Measurements from ENCODE around the gene BMPR1A. TPM values are rescaled to one million over a fixed set of nuclear protein-coding genes. Genes with fewer than 3 reads are reported as not detected.

BMPR1A gene
- total RNA-seq, 1 donor from 2014 or later = 0.13 TPM

GRCh38 chr10:86799188-86799845 is 42.9 kb downstream of the BMPR1A start:
- DNase-seq (ENCODE audit: low read depth in 2 of 2) = no peak

DNA sequence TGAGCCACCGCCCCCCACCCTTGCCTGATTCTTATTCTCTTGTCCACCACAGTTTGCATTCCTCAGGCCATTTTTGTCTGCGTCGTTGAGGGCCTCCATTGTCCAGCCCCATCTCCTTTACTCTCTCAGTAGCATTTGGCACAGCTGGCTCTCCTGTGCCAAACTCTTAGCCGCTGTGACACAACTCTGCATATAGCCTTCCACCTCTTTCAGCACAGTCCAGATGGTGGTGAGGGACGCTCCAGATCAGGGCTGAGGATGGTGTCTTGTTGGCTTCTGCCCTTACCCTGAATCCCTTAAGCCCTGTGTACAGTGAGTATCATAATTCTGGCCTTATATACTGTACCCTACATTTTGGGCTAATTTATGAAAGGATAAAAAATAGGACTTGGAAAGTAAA is 45.6 kb downstream of the BMPR1A start:
- DNase-seq (ENCODE audit: low read depth in 2 of 2) = no peak

- DNase-seq (ENCODE audit: low read depth in 2 of 2) = no peak
Measured at GRCh38 chr10:86802473-86803108, 46.2 kb downstream of the BMPR1A start.

DNA sequence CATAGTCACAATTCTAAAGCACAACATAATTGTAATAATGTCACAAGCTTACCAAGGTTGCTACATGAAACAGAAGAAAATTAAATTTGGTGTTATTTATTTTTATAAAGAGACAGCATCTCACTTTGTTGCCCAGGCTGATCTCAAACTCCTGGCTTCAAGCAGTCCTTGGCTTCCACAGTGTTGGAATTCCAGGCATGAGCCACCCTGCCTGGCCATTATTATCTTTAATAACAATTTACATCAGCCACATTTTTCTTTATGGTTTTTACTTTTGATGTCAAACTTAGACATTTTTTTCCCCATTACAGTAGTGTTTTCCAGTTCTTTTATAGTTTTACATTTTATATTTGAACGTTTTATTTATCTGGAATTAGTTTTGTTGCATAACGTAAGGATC is 46.7 kb downstream of the BMPR1A start:
- no peak for DNase-seq (ENCODE audit: low read depth in 2 of 2)

GRCh38 chr10:86804805-86805204 is 48.4 kb downstream of the BMPR1A start:
- DNase-seq (ENCODE audit: low read depth in 2 of 2) = no peak

DNA sequence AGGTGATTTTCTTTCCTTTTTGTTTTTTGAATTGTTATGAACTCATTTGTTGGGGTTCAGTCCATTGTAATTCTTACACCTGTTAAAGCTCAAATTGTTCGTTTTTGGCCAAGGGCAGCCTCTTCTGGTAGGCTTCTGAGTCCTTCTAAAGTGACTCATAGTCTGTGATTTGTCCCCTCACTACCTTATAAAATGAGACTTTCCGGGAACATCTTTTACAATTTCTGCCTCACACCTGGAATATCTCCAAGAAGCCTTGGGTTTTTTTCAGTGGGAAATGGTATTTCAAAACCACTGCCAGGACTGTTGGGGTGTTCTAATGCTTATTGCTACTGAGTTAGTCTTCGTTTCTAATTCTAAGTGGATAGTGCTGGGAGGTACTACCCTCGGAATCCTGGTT is 56.7 kb downstream of the BMPR1A start:
- no peak for DNase-seq (ENCODE audit: low read depth in 2 of 2)

DNA sequence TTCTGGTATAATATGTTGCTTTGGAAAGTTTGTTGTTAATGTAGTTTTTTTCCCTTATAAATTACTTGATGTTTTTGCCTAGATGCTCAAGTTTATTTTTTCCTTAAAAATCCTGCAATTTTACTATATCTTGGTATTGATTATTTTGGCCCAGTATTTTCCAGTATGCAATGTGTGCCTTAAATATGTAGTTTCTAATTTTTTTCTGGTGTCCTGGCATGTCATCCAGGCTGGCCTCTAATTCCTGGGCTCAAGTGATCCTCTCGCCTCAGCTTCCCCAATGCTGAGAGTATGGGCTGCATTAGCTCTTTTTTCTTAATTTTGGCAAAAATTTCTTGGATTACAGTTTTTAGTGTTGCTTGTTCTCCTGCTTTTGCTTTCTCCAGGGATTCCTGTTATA is 57.6 kb downstream of the BMPR1A start:
- DNase-seq (ENCODE audit: low read depth in 2 of 2) = no peak

DNA sequence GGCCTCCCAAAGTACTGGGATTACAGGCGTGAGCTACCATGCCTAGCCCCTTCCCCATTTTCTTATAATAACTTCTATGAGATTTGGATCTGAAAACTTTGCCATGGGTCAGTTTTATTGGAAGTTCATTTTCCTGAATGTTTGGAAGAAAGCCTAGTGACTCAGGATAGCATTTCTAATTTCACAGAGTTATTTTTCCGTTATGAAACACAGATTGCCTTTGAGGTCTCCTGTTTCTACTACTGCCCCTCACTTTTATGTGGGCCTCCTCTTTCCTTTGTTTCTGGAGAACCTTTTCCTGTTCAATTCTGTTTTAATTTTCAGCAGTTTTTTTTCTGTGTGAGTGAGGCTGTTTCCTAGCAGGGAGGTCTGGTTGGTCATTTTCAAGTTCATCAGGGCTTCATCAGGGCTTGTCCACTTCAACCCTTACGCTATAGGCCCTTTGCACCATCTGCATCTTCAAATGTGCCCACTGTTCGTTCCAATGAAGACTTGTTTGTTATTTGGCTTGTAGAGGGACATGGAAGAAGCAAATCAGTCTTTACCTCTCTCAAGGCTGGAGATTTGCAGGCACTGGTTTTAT is 58.7 kb downstream of the BMPR1A start:
- DNase-seq (ENCODE audit: low read depth in 2 of 2) = no peak

DNA sequence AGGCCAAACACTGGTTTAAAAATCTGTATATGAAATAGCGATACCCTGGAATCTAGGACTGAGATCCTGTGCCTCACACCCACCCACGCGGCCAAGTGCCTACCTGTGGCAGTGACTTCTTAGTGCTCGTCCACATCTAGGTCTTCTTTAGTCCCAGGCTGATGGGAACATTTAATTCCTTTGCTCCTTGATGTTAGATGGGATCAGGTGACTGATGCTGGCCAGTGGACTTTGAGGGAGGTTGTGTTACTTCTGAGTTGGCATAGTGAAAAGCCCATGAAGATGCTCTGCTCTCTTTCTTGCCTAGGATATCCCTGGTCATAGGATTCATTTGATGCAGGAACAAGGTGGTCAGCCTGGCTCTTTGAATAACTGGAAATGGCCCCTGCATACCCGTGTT is 59.2 kb downstream of the BMPR1A start:
- no peak for DNase-seq (ENCODE audit: low read depth in 2 of 2)

- DNase-seq (ENCODE audit: low read depth in 2 of 2) = no peak
Measured at GRCh38 chr10:86817246-86817645, 60.8 kb downstream of the BMPR1A start.

DNA sequence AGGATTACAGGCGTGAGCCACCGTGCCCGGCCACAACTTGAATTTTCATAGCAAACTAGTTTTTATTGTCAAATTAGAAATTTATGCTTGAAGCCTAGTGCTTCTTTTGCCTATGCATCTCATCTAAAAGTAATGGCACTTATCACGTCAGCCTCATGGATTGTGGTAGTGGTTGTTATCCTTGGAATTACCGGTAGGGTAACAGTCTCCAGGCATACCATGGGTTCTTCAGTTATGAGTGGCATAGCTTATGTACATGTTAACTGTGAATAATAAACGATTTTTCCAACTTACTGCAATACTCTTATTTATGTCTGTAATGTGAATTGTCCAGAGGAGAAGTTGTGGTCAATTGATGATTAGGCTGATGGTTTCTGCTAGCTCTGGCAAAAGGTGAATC is 63.1 kb downstream of the BMPR1A start:
- no peak for DNase-seq (ENCODE audit: low read depth in 2 of 2)

- no peak for DNase-seq (ENCODE audit: low read depth in 2 of 2)
Measured at GRCh38 chr10:86820509-86820908, 64.1 kb downstream of the BMPR1A start.

GRCh38 chr10:86821388-86821999 is 65.1 kb downstream of the BMPR1A start:
- DNase-seq (ENCODE audit: low read depth in 2 of 2) = no peak

DNA sequence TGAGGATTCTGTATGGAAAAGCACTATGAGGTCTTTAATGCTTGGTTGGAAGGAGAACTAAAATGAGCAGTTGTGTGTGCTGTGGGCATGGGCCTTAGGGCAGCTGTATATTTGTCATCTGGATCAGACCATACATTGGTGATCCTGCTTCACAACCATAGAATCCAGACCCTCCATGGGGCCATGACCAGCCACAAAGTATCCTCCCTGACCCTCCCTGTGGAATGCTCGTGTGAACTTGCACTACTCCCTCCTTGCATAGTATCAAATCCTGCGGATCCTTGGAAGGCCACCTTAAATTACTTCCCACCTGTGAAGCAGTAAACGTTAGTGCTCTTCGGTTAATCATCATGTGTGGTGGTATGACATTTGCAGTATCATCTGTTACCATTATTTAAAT is 67.1 kb downstream of the BMPR1A start:
- DNase-seq (ENCODE audit: low read depth in 2 of 2) = no peak

DNA sequence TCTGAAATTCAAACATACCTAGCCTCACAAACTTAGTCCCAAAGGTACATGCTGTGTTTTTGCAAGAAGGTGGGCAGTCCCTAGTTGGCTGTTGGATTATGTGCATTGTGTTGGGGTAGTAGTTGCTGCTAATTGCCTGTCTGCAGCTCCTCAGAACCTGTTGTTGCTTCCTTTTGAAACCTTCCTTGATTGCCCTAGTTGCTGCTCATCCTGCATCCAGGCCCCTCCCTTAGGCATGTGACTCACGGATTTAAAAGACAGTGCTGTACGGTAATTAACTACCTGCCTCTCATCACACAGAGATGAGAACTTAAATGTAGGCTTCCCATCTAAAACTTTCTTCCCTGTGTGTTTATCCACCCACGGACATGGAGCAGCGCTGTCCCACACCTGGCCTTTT is 67.7 kb downstream of the BMPR1A start:
- DNase-seq (ENCODE audit: low read depth in 2 of 2) = no peak

GRCh38 chr10:86825366-86825765 is 68.9 kb downstream of the BMPR1A start:
- DNase-seq (ENCODE audit: low read depth in 2 of 2) = no peak

GRCh38 chr10:86827639-86828038 is 71.2 kb downstream of the BMPR1A start:
- no peak for DNase-seq (ENCODE audit: low read depth in 2 of 2)

GRCh38 chr10:86828145-86828544 is 71.7 kb downstream of the BMPR1A start:
- DNase-seq (ENCODE audit: low read depth in 2 of 2) = no peak

GRCh38 chr10:86829472-86829871 is 73.1 kb downstream of the BMPR1A start:
- no peak for DNase-seq (ENCODE audit: low read depth in 2 of 2)

DNA sequence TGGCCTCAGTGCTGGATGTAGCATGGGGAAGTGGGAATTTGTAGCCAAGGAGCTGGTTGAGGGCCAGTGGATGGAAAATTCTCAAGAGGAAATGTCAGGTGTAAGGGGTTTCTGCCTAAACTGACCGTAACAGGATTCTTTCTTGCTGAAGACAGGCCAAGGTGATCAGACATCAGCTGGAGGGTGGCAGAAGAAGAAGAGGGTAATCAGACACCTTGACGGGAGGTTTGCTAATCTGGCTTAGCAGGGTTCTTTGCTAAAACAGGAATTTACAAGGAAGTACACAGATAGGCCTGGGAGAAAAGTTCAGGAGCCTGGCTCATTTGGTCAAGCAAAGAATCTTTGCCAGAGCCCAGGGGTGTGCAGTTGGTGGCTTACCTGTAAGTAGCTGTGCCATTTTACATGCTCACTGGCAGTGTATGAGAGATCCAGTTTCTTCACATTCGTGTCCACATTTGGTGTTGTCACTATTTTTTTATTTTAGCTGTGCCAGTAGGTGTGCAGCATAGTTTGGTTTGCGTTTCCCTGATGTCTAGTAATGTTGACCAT is 73.7 kb downstream of the BMPR1A start:
- no peak for DNase-seq (ENCODE audit: low read depth in 2 of 2)

DNA sequence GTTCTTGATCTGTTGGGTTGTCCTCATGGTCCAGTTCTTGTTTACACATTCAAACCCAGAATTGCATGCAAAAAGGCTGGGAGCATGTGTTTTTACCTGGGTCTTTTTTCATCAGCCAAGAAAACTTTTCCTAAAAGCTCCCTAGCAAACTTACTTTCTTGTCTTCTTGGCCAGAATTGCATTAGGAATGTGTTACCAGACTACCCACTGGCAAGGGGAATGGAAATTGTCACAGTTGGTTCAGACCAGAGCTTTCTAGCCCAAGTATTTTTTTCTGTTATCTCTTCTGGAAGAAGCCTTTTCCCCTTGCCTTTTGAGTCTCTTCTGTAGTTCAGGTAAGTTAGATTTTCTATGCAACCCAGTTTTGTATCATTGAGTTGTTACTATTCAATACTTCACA is 77.5 kb downstream of the BMPR1A start:
- DNase-seq (ENCODE audit: low read depth in 2 of 2) = no peak

- no peak for DNase-seq (ENCODE audit: low read depth in 2 of 2)
Measured at GRCh38 chr10:86836044-86836443, 79.6 kb downstream of the BMPR1A start.

DNA sequence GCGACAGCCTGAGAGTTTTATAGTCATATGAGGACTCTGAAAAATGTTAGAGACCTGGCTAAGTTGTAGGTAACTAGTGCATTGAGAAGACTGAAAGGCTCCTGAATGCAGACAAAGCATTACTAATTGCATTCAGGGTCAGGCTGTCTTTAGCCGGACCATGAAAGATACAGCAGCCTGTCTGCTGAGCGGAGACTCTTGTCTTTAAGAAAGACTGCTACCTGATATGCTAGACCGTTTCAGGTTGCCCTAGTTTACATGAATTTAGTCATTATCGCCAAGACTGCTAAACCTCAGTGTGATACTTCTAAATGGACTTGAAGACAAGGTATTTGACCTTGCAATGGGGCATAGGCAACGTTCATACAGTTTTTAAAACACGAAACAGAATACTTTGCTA is 81.2 kb downstream of the BMPR1A start:
- no peak for DNase-seq (ENCODE audit: low read depth in 2 of 2)
